Natural killer cell treated with Interleukin-12 subunit alpha and Interleukin-12 subunit beta and Interleukin-15 and Interleukin-18, amount 100 ng/mL, for 72 hours (primary cell): Measurements from ENCODE around the gene ARNT2. TPM values are rescaled to one million over a fixed set of nuclear protein-coding genes. Genes with fewer than 3 reads are reported as not detected.

Experiments used
- ATAC-seq, 2 donors: fragments of 150-1000 bp; cut with Tn5 transposase in 1 of 2; sonication (Bioruptor Pico), chemical (Tn5 transposase) in 1 of 2; 2 replicates each; pipeline ENCODE4 v1.10.0; 2021
- DNase-seq: peaks from one replicate; pipeline ENCODE4 v3.0.0; 2022; ENCODE audit warnings: low spot score
- H3K27ac Mint-ChIP-seq, 2 donors: 1 replicate in 1 of 2; 2 replicates in 1 of 2; pipeline ENCODE4 v1.8.0; 2022; ENCODE audit warnings: mixed read lengths in 2 of 2, mild to moderate bottlenecking in 1 of 2, moderate library complexity in 1 of 2
- H3K27me3 Mint-ChIP-seq, 2 donors: 1 replicate in 1 of 2; 2 replicates in 1 of 2; pipeline ENCODE4 v1.8.0; 2022; ENCODE audit warnings: mixed read lengths in 2 of 2
- H3K36me3 Mint-ChIP-seq: one replicate; pipeline ENCODE4 v1.8.0; 2022; ENCODE audit warnings: mixed read lengths
- H3K4me1 Mint-ChIP-seq, 2 donors: 1 replicate in 1 of 2; 2 replicates in 1 of 2; pipeline ENCODE4 v1.8.0; 2022; ENCODE audit warnings: low read depth in 2 of 2, mixed read lengths in 2 of 2, mild to moderate bottlenecking in 1 of 2
- H3K4me3 Mint-ChIP-seq: one replicate; pipeline ENCODE4 v1.8.0; 2022; ENCODE audit warnings: mixed read lengths
- H3K9me3 Mint-ChIP-seq: 2 replicates; pipeline ENCODE4 v1.8.0; 2022; ENCODE audit warnings: mixed read lengths
- total RNA-seq, 2 donors: library from RNA; stranded (reverse); gene quantifications; one replicate each; pipeline ENCODE4 v1.2.3, GENCODE V29; 2022

Gene ARNT2
- total RNA-seq, 2 donors from 2014 or later, result not detected

DNA sequence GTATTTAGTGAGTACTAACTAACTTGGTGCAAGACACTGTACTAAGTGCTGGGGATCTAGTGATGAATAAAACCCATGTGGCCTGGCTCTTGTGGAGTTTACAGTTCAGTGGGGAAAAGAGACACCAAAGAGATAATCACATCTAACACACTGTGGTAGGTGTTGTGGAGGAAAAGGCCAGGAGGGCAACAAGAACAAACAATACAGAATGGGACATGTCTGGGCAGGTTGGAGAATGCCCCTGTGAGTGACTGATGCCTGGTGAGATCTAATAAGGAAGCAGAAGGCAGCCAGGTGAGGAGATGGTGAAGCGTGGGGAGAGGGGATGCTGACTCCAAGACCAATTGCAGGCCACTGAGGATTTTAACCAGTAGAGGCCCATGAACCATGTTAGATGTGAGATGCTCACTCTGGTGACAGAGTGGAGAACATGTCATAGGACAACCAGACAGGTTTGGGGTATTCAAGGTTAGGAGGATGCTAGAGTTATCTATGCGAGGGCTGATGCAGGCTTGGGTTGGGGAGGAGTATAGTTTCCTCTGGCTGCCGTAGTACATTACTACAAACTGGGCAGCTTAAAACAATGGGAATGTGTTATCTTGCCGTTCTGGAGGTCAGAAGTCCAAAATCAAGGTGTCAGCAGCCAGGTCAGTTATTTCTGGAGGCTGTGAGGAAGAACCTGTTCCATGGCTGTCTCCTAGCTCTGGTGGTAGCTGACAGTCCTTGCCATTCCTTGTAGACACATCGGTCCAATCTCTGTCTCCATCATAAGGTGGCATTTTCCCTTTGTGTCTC, 81.4 kb downstream of the ARNT2 start:
- Mint-ChIP-seq H3K27ac (no peak overlapping the region), H3K36me3 (no peaks in the 10 kb centered on the region), H3K4me3 (no peak overlapping the region), H3K27me3 (peaks cover 5 to 9% of the 10 kb centered on the region in 2 donors), H3K9me3 (no peaks in the 10 kb centered on the region), H3K4me1 (no peaks in the 10 kb centered on the region)
- DNase-seq (no peak), ATAC-seq (no peak)

DNA sequence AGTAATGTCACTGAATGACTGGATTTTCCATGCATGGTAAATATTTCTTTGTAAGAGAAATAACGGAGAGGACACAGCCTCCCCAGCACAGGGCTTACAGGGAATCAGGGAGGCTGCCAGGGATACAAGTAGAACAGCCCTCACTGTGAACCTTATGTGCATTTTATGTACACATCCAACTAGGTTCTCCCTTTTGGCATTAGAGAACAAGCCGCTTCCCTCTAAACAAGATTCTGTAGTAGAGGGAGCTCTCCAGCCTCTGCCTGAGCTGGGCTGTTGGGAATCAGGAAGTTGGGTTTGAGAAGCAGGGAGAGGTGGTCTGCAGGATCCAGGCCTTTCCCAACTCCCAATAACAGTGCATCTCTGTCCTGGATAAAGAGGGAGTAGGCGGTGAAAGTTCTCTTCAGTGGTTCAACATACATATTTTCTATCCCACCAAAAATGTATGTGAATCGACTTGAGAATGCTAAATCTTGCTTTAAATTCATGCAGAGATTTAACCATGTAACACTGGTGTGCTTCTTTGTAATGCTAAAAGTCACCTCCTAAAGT, 83.7 kb downstream of the ARNT2 start:
- Mint-ChIP-seq H3K4me3 (no peak overlapping the region), H3K9me3 (no peaks in the 10 kb centered on the region), H3K27ac (no peak overlapping the region), H3K4me1 (no peaks in the 10 kb centered on the region), H3K27me3 (peaks cover 5 to 13% of the 10 kb centered on the region in 2 donors), H3K36me3 (no peaks in the 10 kb centered on the region)
- DNase-seq, result no peak
- no peak for ATAC-seq

DNA sequence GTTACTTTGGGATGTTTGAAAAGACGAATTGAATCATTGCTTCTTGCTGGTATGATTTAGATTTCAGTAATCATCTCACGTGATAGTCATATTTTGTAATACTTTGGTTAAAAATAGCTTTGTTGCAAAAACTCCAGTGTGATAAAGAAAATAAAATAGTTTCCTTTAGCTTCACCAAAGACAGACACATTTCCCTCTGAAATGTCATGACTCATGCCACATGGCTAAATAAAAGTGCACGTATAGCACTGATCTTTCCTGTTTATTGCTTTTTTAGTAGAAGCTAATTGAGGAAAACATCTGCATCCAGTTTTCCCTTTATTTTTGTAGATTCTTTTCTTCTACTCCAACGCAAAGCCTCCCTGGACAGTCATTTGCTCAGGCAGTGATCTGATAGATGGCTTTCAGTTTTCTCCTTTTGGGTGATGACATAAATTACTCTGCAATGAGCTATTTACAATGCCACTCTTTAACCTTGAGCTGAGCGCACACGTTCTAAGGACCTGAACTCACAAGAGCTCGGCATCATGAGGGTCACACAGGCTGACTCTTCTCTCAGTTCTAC, 84.9 kb downstream of the ARNT2 start:
- Mint-ChIP-seq H3K27ac (no peak overlapping the region), H3K9me3 (no peaks in the 10 kb centered on the region), H3K4me3 (no peak overlapping the region), H3K36me3 (no peaks in the 10 kb centered on the region), H3K27me3 (peaks cover 9 to 15% of the 10 kb centered on the region in 2 donors), H3K4me1 (no peaks in the 10 kb centered on the region)
- DNase-seq (no peak), ATAC-seq (no peak)

DNA sequence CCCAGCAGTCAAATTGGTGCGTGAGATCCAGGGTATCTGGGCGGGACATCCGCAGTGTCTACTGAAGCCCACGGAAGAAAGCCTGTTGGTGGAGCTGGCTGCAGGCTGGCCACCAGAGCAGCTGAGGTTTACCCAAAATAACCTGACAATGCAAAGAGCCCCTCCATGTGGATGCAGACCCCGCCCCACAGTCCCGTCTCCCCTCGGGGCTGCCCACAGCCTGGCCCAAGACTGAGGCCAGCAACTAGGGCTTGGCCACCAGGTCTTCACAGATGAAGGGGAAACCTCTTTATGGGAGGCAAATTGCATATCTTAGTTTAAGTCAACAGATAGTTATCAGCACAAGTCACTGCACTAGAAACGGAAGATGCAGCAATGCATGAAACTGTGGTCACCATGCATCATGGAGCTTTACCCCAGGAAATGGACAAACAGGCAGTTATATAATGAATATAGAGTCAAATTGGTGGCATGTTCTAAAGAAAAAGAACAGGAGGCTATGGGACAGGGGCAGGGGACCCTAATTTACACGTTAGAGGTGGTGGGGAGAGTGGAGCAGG, 86.3 kb downstream of the ARNT2 start:
- Mint-ChIP-seq H3K4me1 (no peaks in the 10 kb centered on the region), H3K36me3 (no peaks in the 10 kb centered on the region), H3K9me3 (no peaks in the 10 kb centered on the region), H3K4me3 (no peak overlapping the region), H3K27me3 (peaks cover 5 to 16% of the 10 kb centered on the region in 2 donors), H3K27ac (no peak overlapping the region)
- ATAC-seq (no peak), DNase-seq (no peak)

DNA sequence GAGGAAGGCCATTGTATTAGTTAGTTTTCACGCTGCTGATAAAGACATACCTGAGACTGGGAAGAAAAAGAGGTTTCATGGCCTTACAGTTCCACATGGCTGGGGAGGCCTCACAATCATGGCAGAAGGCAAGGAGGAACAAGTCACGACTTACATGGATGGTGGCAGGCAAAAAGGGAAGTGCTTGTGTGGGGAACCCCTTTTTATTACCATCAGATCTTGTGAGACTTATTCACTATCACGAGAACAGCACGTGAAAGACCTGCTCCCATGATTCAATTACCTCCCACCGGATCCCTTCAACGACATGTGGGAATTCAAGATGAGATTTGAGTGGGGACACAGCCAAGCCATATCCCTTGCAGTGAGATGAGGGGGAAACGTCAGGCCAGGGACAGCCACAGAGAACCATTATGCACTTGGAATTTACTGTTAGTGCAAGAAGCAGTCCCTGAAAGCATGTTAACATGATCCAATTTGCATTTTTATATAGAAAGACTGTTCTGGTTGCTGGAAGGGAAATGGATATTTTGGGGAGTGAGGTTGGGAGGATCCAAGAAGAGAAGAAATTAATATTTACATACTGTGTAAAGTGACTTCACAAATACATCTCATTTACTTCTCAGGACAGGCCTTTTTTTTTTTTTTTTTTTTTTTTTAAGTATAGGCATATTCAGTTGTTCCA, 87.1 kb downstream of the ARNT2 start:
- Mint-ChIP-seq H3K27me3 (peaks cover 5 to 24% of the 10 kb centered on the region in 2 donors), H3K4me3 (no peak overlapping the region), H3K36me3 (no peaks in the 10 kb centered on the region), H3K27ac (no peak overlapping the region), H3K4me1 (no peaks in the 10 kb centered on the region), H3K9me3 (no peaks in the 10 kb centered on the region)
- ATAC-seq, result no peak
- no peak for DNase-seq

DNA sequence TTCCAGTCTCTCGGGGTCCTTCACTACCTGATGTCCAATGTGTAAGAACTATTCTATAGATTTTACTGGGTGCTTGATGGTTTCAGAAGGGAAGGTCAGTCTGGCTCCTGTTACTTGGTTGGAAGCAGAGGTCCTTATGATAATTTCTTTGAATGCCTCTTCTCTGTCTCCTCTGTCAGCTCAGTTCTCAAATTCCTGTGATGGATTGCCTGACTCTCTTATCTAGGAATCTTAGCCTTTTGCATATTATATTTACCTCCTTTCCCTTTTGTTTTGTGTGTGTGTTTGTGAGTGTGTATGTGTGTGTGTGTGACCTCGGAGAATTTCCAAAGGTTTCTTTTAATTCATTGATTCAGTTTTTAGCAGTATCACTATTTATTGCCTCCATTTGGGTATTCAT, 88.2 kb downstream of the ARNT2 start:
- Mint-ChIP-seq H3K27ac (no peak overlapping the region), H3K36me3 (no peaks in the 10 kb centered on the region), H3K27me3 (peaks cover 5 to 19% of the 10 kb centered on the region in 2 donors), H3K9me3 (no peaks in the 10 kb centered on the region), H3K4me1 (no peaks in the 10 kb centered on the region), H3K4me3 (no peak overlapping the region)
- no peak for DNase-seq
- ATAC-seq, result no peak

DNA sequence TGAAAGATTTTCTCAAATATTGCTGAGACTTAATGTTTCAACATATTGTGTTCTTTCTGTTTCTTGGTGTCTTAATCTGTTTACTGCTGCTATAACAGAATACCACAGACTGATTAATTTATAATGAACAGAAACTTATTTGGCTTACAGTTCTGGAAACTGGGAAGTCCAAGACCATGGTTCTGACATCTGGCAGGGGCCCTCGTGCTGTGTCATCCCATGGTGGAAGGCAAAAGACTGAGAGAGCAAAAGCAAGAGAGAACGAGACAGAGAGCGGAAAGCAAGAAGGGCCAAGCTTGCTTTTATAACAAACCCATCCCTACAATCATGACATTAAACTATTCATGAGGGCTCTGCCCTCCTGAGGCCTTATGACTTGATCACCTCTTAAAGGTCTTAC, 88.7 kb downstream of the ARNT2 start:
- no peak for DNase-seq
- H3K36me3 Mint-ChIP-seq, result no peaks in the 10 kb centered on the region
- no peak for ATAC-seq
- peaks cover 5 to 19% of the 10 kb centered on the region in 2 donors for H3K27me3 Mint-ChIP-seq
- H3K27ac Mint-ChIP-seq, result no peak overlapping the region
- no peak overlapping the region for H3K4me3 Mint-ChIP-seq
- no peaks in the 10 kb centered on the region for H3K4me1 Mint-ChIP-seq
- H3K9me3 Mint-ChIP-seq, result no peaks in the 10 kb centered on the region

DNA sequence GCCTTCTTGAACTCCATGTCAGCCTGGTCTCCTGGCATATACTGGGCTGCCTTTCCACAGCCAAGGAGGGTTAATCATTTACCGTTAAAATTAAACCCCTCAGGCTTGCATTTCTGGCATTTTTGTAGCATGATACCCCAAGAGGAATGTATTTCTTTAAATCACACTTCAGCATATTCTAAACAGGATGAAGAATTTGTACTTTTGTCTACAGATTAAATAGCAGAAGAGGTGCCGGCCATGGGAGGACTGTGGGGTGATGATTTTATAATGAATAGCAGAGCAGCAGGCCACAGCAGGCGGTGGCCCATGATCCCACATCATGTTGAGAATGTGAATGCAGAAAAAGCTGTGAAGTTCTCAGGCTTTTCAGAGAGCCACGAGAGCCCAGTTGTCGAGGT, 90.2 kb downstream of the ARNT2 start:
- Mint-ChIP-seq H3K36me3 (no peaks in the 10 kb centered on the region), H3K27ac (no peak overlapping the region), H3K9me3 (no peaks in the 10 kb centered on the region), H3K27me3 (peaks cover 5 to 19% of the 10 kb centered on the region in 2 donors), H3K4me3 (no peak overlapping the region), H3K4me1 (no peaks in the 10 kb centered on the region)
- ATAC-seq, result no peak
- DNase-seq, result no peak

DNA sequence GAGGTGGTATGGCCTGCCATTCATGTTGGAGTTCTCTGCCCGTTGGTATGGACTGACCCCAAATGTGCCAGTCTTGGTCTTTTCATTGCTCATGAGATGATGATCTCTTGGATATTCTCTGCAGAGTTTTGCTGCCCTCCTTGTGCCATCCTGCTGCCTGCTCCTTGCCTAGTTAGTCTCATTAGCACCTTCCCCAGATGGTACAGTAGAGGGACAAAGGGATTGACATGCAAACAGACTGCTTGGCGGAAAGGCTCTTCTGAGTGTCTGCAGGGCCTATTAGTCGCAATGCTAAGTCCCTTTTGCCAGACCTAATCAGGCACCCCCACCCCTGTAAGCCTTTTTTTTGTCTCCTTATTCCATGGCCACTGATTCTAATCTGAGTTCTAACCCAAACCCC, 90.6 kb downstream of the ARNT2 start:
- Mint-ChIP-seq H3K27ac (no peak overlapping the region), H3K4me1 (no peaks in the 10 kb centered on the region), H3K27me3 (peaks cover 5 to 19% of the 10 kb centered on the region in 2 donors), H3K36me3 (no peaks in the 10 kb centered on the region), H3K4me3 (no peak overlapping the region), H3K9me3 (no peaks in the 10 kb centered on the region)
- DNase-seq (no peak), ATAC-seq (no peak)

DNA sequence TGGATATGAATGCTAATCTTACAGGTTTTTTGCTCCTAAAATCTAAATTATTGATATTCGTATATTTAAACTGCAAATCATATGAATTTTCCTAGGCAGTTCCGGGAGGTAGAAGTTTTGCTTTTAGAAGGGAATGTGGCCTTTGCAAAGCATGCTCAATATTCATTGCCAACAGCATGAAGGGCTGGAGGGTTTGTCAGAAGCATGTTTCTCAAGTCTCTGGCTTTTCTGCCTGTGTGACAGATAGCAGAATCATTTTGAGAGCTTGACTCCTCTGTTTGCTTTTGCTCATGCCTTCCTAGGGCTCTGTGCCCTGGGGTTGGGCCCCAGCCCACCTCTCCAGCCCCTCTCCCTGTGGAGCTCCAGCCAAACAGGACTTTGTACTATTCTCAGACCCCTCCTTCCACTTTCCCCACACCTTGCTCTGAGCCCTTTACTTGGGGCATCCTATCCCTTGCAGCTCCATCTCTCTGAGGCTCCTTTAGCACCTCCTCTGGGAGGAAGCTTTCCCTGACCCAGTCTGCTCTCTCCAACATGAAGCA, 91.3 kb downstream of the ARNT2 start:
- Mint-ChIP-seq H3K27me3 (peaks cover 5 to 17% of the 10 kb centered on the region in 2 donors), H3K4me3 (no peak overlapping the region), H3K36me3 (no peaks in the 10 kb centered on the region), H3K27ac (no peak overlapping the region), H3K9me3 (no peaks in the 10 kb centered on the region), H3K4me1 (no peaks in the 10 kb centered on the region)
- DNase-seq, result no peak
- no peak for ATAC-seq

DNA sequence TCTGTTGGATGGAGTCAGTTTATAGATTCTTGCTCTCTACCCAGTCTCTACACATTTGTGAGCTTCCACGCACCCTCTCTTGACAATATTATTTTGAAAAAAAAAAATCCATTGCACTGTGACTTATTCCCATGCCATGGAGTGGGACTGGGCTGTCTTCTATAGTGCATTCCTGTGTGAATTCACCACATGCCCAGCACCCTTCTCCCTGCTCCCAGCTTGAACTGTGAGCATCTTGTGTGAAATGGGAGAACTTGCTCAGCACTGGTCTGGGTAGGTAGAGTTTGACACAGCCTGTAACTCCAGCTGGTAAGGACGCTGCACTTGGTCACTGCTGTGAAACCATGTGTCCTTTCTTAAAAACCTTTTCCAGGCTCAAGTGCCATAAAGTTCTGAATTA, 91.9 kb downstream of the ARNT2 start:
- no peaks in the 10 kb centered on the region for H3K9me3 Mint-ChIP-seq
- H3K4me3 Mint-ChIP-seq, result no peak overlapping the region
- no peaks in the 10 kb centered on the region for H3K36me3 Mint-ChIP-seq
- ATAC-seq, result no peak
- DNase-seq, result no peak
- no peaks in the 10 kb centered on the region for H3K4me1 Mint-ChIP-seq
- H3K27ac Mint-ChIP-seq, result no peak overlapping the region
- H3K27me3 Mint-ChIP-seq, result peaks cover 5 to 11% of the 10 kb centered on the region in 2 donors

DNA sequence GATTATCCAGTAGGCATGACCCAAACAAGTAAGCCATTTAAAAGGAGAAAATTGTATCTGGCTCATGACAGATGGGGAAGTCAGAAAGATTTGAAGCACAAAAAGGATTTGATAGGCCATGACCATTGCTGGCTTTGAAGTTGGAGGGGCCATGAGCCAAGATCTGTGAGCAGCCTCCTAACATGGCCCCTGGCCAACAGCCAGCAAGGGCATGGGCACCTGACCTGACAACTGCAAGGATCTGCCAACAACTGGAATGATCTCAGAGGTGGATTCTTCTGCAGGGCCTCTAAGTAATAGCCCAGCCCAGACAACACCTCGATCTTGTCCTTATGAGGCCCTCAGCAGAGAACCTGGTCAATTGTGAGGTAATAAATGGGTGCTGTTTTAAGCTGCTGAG, 93.0 kb downstream of the ARNT2 start:
- Mint-ChIP-seq H3K4me1 (no peaks in the 10 kb centered on the region), H3K4me3 (no peak overlapping the region), H3K9me3 (no peaks in the 10 kb centered on the region), H3K36me3 (no peaks in the 10 kb centered on the region), H3K27ac (no peak overlapping the region), H3K27me3 (peaks cover 10 to 14% of the 10 kb centered on the region in 2 donors)
- DNase-seq, result no peak
- ATAC-seq, result no peak

DNA sequence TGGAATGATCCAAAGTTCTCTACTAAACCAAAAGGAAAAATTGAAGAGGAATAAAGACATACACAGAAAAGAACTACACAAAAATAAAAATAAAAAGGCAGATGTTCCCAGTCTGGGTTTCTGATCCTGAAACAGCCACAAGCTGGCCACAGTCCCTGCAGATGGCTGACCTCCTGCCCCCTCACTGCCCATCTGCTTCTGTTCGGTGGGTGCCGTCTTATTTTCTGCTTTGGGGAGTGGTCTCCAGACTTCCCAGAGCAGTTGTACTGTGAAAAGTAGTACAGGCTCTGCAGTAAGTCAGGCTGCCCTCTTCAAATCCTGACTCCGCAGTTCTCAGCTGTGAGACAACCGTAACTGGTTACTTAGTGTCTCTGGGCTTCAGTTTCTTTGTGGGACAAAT, 94.5 kb downstream of the ARNT2 start:
- ATAC-seq (no peak), DNase-seq (no peak)
- peaks cover 17 to 18% of the 10 kb centered on the region in 2 donors for H3K27me3 Mint-ChIP-seq
- H3K27ac Mint-ChIP-seq, result no peak overlapping the region
- no peak overlapping the region for H3K4me3 Mint-ChIP-seq
- no peaks in the 10 kb centered on the region for H3K4me1 Mint-ChIP-seq
- H3K36me3 Mint-ChIP-seq, result no peaks in the 10 kb centered on the region
- no peaks in the 10 kb centered on the region for H3K9me3 Mint-ChIP-seq
